ENCODE data around the gene TSPAN10.

The TSPAN10 gene

DNA sequence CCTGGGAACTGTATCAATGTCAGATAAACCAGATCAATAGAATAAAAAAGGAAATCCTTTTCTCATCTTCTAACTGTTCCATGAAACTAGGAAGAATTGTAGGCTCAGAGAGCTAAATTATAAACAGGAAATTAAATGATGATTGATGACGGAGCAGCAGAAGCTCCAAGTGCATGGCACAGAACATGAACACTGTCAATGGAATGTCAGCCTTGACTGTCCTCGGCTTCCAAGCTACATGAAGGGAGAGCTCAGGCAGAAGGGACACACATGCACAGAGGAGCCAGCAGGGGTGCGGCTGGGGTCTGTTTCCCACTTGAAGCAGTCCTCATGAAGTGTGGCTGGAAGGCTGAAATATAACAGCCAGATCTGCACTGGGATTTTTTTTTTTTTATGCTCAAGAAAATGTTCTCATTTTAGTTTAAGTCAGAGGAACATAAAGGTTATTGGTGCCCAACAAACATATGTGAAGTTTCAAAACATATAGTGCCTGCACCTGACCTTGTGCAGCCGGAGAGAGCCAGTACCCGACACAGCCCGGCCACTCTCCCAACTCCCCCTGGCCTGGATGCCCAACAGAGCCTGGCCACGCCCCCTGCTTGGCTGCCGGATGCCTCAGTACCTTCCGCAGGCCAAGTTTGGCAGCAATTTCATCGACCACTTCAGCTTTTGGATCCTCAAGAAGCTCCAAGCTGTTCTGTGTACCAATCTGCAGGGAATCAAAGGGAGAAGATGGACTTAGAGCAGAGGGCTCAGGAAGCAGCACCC is 37.1 kb upstream of the TSPAN10 start:
- Histone ChIP-seq H3K27me3 (no peaks in the 10 kb centered on the region), H3K4me1 (peaks cover 0 to 17% (median 9%) of the 10 kb centered on the region in 4 donors), H3K27ac (peak overlapping the region in 1 of 2 donors; percentile 28), H3K9me3 (no peaks in the 10 kb centered on the region), H3K36me3 (peaks cover 47 to 83% (median 60%) of the 10 kb centered on the region in 3 donors), H3K4me3 (no peak overlapping the region)
- no peak for DNase-seq
- intact Hi-C loops (cut with DNase I; ENCODE audit: low total_unique reads) = loop anchor here (5.0 kb wide), 2 partner anchors 83 to 348 kb away; no protein-coding TSS in a partner anchor
- TF ChIP-seq, protein P1, sequence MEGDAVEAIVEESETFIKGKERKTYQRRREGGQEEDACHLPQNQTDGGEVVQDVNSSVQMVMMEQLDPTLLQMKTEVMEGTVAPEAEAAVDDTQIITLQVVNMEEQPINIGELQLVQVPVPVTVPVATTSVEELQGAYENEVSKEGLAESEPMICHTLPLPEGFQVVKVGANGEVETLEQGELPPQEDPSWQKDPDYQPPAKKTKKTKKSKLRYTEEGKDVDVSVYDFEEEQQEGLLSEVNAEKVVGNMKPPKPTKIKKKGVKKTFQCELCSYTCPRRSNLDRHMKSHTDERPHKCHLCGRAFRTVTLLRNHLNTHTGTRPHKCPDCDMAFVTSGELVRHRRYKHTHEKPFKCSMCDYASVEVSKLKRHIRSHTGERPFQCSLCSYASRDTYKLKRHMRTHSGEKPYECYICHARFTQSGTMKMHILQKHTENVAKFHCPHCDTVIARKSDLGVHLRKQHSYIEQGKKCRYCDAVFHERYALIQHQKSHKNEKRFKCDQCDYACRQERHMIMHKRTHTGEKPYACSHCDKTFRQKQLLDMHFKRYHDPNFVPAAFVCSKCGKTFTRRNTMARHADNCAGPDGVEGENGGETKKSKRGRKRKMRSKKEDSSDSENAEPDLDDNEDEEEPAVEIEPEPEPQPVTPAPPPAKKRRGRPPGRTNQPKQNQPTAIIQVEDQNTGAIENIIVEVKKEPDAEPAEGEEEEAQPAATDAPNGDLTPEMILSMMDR (IDR thresholded peaks at IDR 0.05) = no peak

DNA sequence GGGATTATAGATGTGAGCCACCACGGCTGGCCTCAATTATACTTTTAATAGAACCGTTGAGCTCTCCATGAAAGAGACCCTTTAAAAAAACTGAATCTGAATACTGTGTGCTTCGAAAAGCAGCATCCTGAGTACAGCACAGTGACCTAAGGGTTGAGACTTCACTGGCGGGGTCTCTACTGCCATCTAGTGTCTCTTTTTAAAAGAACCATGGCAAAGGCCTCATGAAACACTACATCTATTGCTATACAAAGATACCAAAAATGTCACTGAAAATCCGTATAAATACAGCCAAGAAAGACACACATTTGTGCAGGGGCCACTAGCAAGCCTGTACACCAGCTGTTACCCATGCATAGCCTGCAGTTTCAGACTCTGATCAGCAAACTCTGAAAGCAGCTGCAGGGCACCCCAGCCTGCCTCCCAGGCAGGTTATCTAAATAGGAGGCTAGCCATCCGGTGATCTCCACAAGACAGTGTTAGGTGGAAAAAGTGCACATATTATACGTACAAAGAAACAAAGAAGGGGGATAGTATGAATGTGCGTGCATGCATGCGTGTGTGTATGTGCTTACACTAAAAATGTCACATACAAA is 35.4 kb upstream of the TSPAN10 start:
- peak in 1 of 2 donors; percentile 30 for DNase-seq

DNA sequence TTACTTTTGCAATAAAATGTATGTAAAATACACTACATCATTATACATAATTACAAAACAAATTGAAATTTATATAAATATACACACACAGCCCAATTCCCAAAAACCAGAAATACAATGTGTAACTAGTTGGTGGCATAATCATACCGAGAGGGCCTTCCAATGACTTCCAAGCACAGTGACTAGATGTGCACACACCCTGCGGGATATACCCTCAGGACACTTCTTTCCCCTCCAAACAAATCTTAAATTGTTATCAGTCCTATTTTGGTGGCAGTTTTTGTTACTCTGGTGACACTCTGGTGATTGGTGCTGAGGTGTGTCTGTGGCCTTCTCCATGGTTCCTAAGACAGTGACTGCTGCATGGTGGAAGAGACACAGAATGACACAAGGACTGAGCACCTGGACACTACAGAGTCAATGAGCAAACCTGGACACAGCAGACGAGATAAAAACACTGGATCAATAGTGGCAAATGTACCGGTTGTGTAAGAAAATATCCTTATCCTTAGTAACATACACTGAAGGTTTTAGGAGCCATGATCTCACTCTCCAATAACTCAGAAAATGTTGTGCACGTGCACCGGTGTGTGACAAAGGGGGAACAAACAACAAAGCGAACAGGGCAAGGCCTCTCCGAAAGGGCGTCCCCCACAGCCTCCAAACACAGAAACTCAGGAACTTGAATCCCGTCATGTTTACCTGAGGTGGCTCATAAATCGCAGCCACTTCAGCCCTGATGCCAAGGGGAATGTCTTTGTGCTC is 33.0 kb upstream of the TSPAN10 start:
- H3K27ac ChIP-seq = no peak overlapping the region
- H3K4me3 ChIP-seq = no peak overlapping the region
- DNase-seq = no peak
- no peaks in the 10 kb centered on the region for H3K27me3 ChIP-seq
- no peaks in the 10 kb centered on the region for H3K9me3 ChIP-seq
- TF ChIP-seq, protein P1 (IDR thresholded peaks at IDR 0.05) = no peak
- peaks cover 61 to 85% (median 76%) of the 10 kb centered on the region in 3 donors for H3K36me3 ChIP-seq
- H3K4me1 ChIP-seq = peaks cover 0 to 17% (median 9%) of the 10 kb centered on the region in 4 donors
- intact Hi-C loops (cut with DNase I; ENCODE audit: low total_unique reads) = loop anchor here (5.0 kb wide), 2 partner anchors 87 to 352 kb away; no protein-coding TSS in a partner anchor

More for the DNA sequence above, 35.4 kb upstream of the TSPAN10 start:
- TF ChIP-seq, protein P1 (IDR thresholded peaks at IDR 0.05) = peak; percentile 77 to 86
- no peak overlapping the region for H3K4me3 ChIP-seq
- intact Hi-C loops (cut with DNase I; ENCODE audit: low total_unique reads) = loop anchor here (5.0 kb wide), 2 partner anchors 84 to 349 kb away; no protein-coding TSS in a partner anchor
- peaks cover 0 to 17% (median 9%) of the 10 kb centered on the region in 4 donors for H3K4me1 ChIP-seq
- H3K27ac ChIP-seq = no peak overlapping the region
- peaks cover 49 to 83% (median 62%) of the 10 kb centered on the region in 3 donors for H3K36me3 ChIP-seq
- H3K9me3 ChIP-seq = no peaks in the 10 kb centered on the region
- no peaks in the 10 kb centered on the region for H3K27me3 ChIP-seq

DNA sequence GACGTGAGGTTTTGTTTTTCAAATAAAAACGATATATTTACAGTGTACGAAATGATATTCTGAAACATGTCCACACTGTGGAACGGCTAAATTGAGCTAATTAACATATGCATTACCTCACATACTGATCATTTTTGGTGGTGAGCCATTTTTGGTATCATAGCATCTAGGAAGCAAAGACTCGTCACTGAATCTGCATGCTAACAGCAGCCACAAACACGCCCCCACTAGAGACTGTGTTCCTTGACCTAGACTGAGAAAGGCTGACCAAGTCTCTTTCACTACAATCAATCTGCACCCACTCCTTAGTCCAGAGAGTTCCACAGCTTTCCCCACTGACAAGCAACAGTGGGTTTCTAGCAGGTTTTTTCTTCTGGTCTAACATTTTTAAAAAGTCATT is 29.6 kb upstream of the TSPAN10 start:
- H3K4me3 ChIP-seq = no peak overlapping the region
- no peak for DNase-seq
- intact Hi-C loops (cut with DNase I; ENCODE audit: low total_unique reads) = loop anchor here (5.0 kb wide), 1 partner anchor 110 kb away; no protein-coding TSS in a partner anchor
- TF ChIP-seq, protein P1 (IDR thresholded peaks at IDR 0.05) = no peak
- no peaks in the 10 kb centered on the region for H3K9me3 ChIP-seq
- no peak overlapping the region for H3K27ac ChIP-seq
- no peaks in the 10 kb centered on the region for H3K4me1 ChIP-seq
- H3K36me3 ChIP-seq = peaks cover 81 to 97% (median 87%) of the 10 kb centered on the region in 3 donors
- no peaks in the 10 kb centered on the region for H3K27me3 ChIP-seq

DNA sequence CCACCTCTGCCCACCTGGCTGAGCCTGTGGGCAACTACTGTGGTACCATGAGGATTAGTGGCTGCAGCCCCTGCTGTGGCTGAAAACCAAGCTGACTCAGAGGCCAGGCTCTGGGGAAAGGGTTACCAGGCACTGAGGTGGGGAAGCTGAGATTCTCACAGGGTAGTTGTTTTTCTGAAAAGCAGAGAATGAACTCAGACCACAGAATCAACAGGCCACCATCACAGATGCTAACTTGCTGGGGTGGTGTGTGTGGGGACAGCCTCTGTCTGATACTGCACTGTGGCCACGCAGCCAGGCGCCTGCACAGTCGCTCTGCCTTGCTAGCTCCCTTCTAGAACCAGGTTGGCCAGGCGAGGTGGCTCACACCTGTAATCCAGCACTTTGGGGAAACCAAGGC is 28.9 kb upstream of the TSPAN10 start:
- H3K27ac ChIP-seq = no peak overlapping the region
- H3K27me3 ChIP-seq = no peaks in the 10 kb centered on the region
- no peaks in the 10 kb centered on the region for H3K4me1 ChIP-seq
- DNase-seq = no peak
- intact Hi-C loops (cut with DNase I; ENCODE audit: low total_unique reads) = loop anchor here (5.0 kb wide), 1 partner anchor 111 kb away; no protein-coding TSS in a partner anchor
- H3K36me3 ChIP-seq = peaks cover 81 to 95% (median 90%) of the 10 kb centered on the region in 3 donors
- TF ChIP-seq, protein P1 (IDR thresholded peaks at IDR 0.05) = no peak
- no peak overlapping the region for H3K4me3 ChIP-seq
- H3K9me3 ChIP-seq = no peaks in the 10 kb centered on the region
